Endothelial cell of umbilical vein (primary cell): Measurements from ENCODE around the gene SYCP2. TPM values are rescaled to one million over a fixed set of nuclear protein-coding genes. Genes with fewer than 3 reads are reported as not detected.

Experiments
- BruUV-seq: library from RNA; stranded (reverse); fragments of 400-500 nt; replicated peaks from 2 replicates; lab custom pipeline; 2021; lab: Mats Ljungman, UMichigan
- CTCF ChIA-PET: fragments of 300-600, 350-600 bp; sonication (Branson Sonifier 250); formaldehyde crosslinking; loops from one replicate; lab custom pipeline; 2021; ENCODE audit warnings: antibody characterized with exemption, inconsistent platforms; lab: Charles Lee
- POLR2A ChIA-PET: fragments of 300-600, 350-600 bp; sonication (Branson Sonifier 250); formaldehyde crosslinking; loops from one replicate; lab custom pipeline; 2021; ENCODE audit warnings: antibody characterized with exemption, inconsistent platforms; lab: Charles Lee
- DNase-seq: peaks from one replicate; pipeline ENCODE4 v3.0.0-alpha.2; 2011; ENCODE audit warnings: low read depth, low spot score
- FAIRE-seq: peaks from 2 replicates; lab custom pipeline; 2011; peaks lifted over from hg19 to GRCh38; lab: Jason Lieb, UNC
- H2AFZ ChIP-seq: 2 replicates; pipeline ENCODE4 v1.6.0; 2012; ENCODE audit warnings: low read depth, low read length, control low read depth, inconsistent platforms
- H3K27ac ChIP-seq: 2 replicates; pipeline ENCODE4 v1.5.1; 2011; ENCODE audit warnings: low read depth, mild to moderate bottlenecking, control low read depth, low read length, moderate library complexity; ENCODE audit not compliant: insufficient read depth
- H3K27me3 ChIP-seq, 2 experiments: 2 replicates each; pipeline versions ENCODE4 v1.6.0 to v1.6.1; 2011; ENCODE audit warnings: low read length in 2 of 2, mixed read lengths in 1 of 2; ENCODE audit not compliant: control insufficient read depth in 2 of 2, insufficient read depth in 2 of 2
- H3K36me3 ChIP-seq, 2 experiments: 2 replicates in 1 of 2; 3 replicates in 1 of 2; pipeline ENCODE4 v1.5.1; 2011; ENCODE audit warnings: low read length in 2 of 2, mild to moderate bottlenecking in 1 of 2, moderate library complexity in 1 of 2; ENCODE audit not compliant: control insufficient read depth in 2 of 2, insufficient read depth in 2 of 2; ENCODE audit errors: extremely low read depth in 1 of 2
- H3K4me1 ChIP-seq: 3 replicates; pipeline ENCODE4 v1.5.1; 2011; ENCODE audit warnings: mild to moderate bottlenecking, low read length; ENCODE audit not compliant: control insufficient read depth, insufficient read depth; ENCODE audit errors: extremely low read depth
- H3K4me2 ChIP-seq: 2 replicates; pipeline ENCODE4 v1.6.1; 2011; ENCODE audit warnings: low read length, control low read depth, mixed read lengths; ENCODE audit not compliant: insufficient read depth
- H3K4me3 ChIP-seq, 3 experiments: fragments of 200-600 bp in 1 of 3; sonication (generic), shearing (Covaris generic) in 1 of 3; replicated peaks in 1 of 3; 2 replicates each; pipeline ENCODE4 v1.5.1; 2011 to 2016; ENCODE audit warnings: control low read depth in 3 of 3, low read length in 3 of 3, mild to moderate bottlenecking in 2 of 3, inconsistent platforms in 1 of 3, low read depth in 1 of 3, moderate library complexity in 1 of 3; ENCODE audit not compliant: insufficient read depth in 1 of 3
- H3K79me2 ChIP-seq: 2 replicates; pipeline ENCODE4 v1.6.0; 2012; ENCODE audit warnings: low read length, inconsistent platforms; ENCODE audit not compliant: control insufficient read depth, insufficient read depth
- H3K9ac ChIP-seq: replicated peaks from 2 replicates; pipeline ENCODE3; 2011; ENCODE audit warnings: low read length, control low read depth; ENCODE audit not compliant: insufficient read depth; ENCODE audit errors: extremely low read depth
- H3K9me1 ChIP-seq: replicated peaks from 3 replicates; pipeline ENCODE4 v1.6.0; 2011; ENCODE audit warnings: mild to moderate bottlenecking, low read length; ENCODE audit not compliant: control insufficient read depth, insufficient read depth; ENCODE audit errors: extremely low read depth
- H3K9me3 ChIP-seq: replicated peaks from 2 replicates; pipeline ENCODE4 v1.5.1; 2012; ENCODE audit warnings: low read length, inconsistent platforms; ENCODE audit not compliant: control insufficient read depth, insufficient read depth
- H4K20me1 ChIP-seq: replicated peaks from 2 replicates; pipeline ENCODE3; 2011; ENCODE audit warnings: mild to moderate bottlenecking, low read length; ENCODE audit not compliant: control insufficient read depth, insufficient read depth; ENCODE audit errors: extremely low read depth
- FOS ChIP-seq: IDR thresholded peaks from 2 replicates; pipeline ENCODE4 v1.6.1; 2011; ENCODE audit warnings: mild to moderate bottlenecking, low read length, moderate library complexity, borderline replicate concordance; ENCODE audit not compliant: insufficient read depth
- GATA2 ChIP-seq: IDR thresholded peaks from 2 replicates; pipeline ENCODE4 v1.7.0; 2011; ENCODE audit warnings: low read depth, mild to moderate bottlenecking, moderate library complexity, mixed read lengths, low read length; ENCODE audit not compliant: insufficient read length, insufficient read depth
- MYC ChIP-seq: IDR thresholded peaks from one replicate; pipeline ENCODE4 v1.6.1; 2011; ENCODE audit warnings: mild to moderate bottlenecking, low read depth, low read length
- POLR2A ChIP-seq: IDR thresholded peaks from 2 replicates; pipeline ENCODE4 v1.6.1; 2012; ENCODE audit warnings: low read depth, mild to moderate bottlenecking, control low read depth, low read length
- POLR2AphosphoS5 ChIP-seq: IDR thresholded peaks from 2 replicates; pipeline ENCODE4 v1.6.1; 2012; ENCODE audit warnings: low read depth, mild to moderate bottlenecking, control low read depth, low read length, moderate library complexity; ENCODE audit not compliant: insufficient read depth
- dilution Hi-C: fragments of 300-500 bp; cut with MboI; formaldehyde crosslinking; loops from one replicate; pipeline ENCODE4 v1.15.0; 2019; ENCODE audit warnings: low sequenced_read_pairs; ENCODE audit not compliant: extremely low pct_ligation_motif_present
- intact Hi-C: fragments of 100-400 bp; cut with micrococcal nuclease; formaldehyde crosslinking; loops from one replicate; pipeline ENCODE4 v1.10.0; 2022
- polyA plus RNA-seq, 4 experiments: library from polyadenylated mRNA; depleted of rRNA in 3 of 4; stranded (reverse) in 3 of 4; unstranded in 1 of 4; fragments of >200 nt; gene quantifications; 2 replicates each; pipeline versions ENCODE4 v1.2.1 to v1.2.3, GENCODE V29; 2011 to 2012; ENCODE audit warnings: missing spikeins in 1 of 4
- total RNA-seq: library from RNA; stranded (reverse); gene quantifications from 2 replicates; pipeline ENCODE4 v1.2.3, GENCODE V29; 2021
- TF ChIP-seq, protein P1 (sequence below): IDR thresholded peaks from 2 replicates; pipeline ENCODE4 v1.6.1; 2011; ENCODE audit not compliant: insufficient read depth, insufficient read length

Gene SYCP2
- total and polyA plus RNA-seq, 2 donors (not counting 3 experiments of a cell fraction or from before 2014, with no cell fraction given), result 0.07 to 0.35 TPM

DNA sequence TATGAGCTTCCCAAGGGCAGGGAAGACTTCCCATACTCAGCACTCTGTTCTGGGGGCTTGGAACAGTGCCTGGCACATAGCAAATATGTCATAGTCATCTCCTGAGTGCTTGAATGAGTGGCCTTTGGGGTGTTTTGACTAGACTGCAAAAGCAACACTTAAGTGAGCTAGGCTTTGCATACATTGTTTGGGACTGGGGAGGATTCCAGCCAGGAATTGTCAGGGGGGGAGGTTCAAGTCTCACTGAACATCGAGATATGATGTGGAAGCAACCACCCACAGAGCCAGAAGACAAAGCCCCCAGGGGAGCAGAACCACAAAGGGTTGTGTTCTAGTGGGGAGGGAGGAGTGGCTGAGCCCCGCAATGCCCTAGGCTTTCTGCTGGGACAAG, 98.4 kb downstream of the SYCP2 start:
- intact Hi-C loops (no loop called here), dilution Hi-C loops (no loop called here)
- no peaks in the 10 kb centered on the region for H3K36me3 ChIP-seq
- ChIA-PET POLR2A (no interaction called here), CTCF (interaction anchor here (1.1 kb wide), 1 partner anchor 15 kb away, joined by 3 read pairs; no protein-coding TSS in a partner anchor)
- H2AFZ ChIP-seq, result no peak overlapping the region
- FAIRE-seq, result no peak
- no peak overlapping the region for H3K4me2 ChIP-seq
- H3K4me1 ChIP-seq, result peaks cover 2% of the 10 kb centered on the region
- H3K9ac ChIP-seq, result no peak overlapping the region
- no peaks in the 10 kb centered on the region for H4K20me1 ChIP-seq
- no TSS peak for BruUV-seq
- no peak overlapping the region for H3K27ac ChIP-seq
- no peak for TF ChIP-seq POLR2AphosphoS5
- no peak for TF ChIP-seq POLR2A
- TF ChIP-seq, protein P1, sequence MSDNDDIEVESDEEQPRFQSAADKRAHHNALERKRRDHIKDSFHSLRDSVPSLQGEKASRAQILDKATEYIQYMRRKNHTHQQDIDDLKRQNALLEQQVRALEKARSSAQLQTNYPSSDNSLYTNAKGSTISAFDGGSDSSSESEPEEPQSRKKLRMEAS, result no peak
- H3K9me1 ChIP-seq, result no peaks in the 10 kb centered on the region
- no peak for DNase-seq
- no peaks in the 10 kb centered on the region for H3K79me2 ChIP-seq
- H3K9me3 ChIP-seq, result no peaks in the 10 kb centered on the region
- H3K4me3 ChIP-seq, result no peak overlapping the region
- no peaks in the 10 kb centered on the region for H3K27me3 ChIP-seq

DNA sequence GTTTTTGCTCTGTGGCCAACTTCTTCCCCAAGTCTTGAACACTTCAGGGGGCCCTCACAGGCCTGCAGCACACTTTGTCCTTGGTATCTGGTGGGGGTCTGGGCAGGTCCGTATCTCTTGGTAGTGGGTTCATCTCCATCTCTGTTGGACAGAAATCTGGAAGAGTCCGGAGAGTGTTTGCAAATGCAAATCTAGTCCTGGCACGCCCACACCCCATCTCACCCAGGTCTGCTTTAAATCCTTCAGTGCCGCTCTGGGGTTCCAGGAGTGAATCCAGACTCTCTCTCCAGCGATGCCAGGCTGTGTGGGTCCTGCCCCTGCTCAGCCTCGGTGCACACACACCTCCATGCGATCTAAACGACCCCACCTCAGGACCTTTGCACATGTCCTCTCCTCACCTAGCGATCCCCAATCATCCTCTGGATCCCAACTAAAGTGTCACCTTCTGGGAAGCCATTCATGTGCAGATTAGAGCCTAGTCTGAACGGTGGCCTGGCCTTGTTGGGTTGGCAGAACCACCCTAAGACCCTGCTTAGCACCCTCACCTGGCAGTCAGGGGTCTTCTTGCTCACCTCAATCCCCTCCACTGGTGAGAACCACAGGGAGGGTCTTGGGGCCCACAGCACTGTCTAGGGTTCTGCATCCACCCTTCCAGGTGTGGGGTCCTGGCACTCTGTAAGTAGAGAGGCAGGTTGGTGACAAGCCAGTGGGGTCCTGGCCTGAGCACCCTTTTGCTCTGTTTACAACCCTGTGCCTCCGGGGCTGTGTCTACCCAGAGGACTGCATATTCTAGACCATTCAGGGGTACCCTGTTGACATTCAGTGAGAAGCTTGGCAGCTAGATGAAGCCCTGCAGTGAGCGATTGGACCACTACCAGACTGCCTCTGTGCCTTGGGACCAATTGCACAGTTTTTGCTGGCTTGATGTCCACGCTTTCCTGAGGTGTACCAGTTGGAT, 100.8 kb downstream of the SYCP2 start:
- TF ChIP-seq GATA2 (no peak), MYC (no peak), FOS (no peak)
- no peak for FAIRE-seq

More for the DNA sequence above, 100.8 kb downstream of the SYCP2 start:
- Histone ChIP-seq H3K27me3 (no peaks in the 10 kb centered on the region), H3K79me2 (no peaks in the 10 kb centered on the region), H3K36me3 (no peaks in the 10 kb centered on the region), H3K27ac (no peak overlapping the region), H3K9me3 (no peaks in the 10 kb centered on the region), H3K9me1 (no peaks in the 10 kb centered on the region), H4K20me1 (no peaks in the 10 kb centered on the region), H2AFZ (no peak overlapping the region), H3K4me3 (no peak overlapping the region), H3K9ac (no peak overlapping the region), H3K4me1 (peaks cover 2% of the 10 kb centered on the region), H3K4me2 (no peak overlapping the region)
- intact Hi-C loops, result no loop called here
- BruUV-seq, result no TSS peak
- dilution Hi-C loops, result no loop called here
- no peak for DNase-seq
- POLR2A ChIA-PET, result no interaction called here
- CTCF ChIA-PET, result interaction anchor here (0.6 kb wide), 1 partner anchor 502 kb away, joined by 3 read pairs; no protein-coding TSS in a partner anchor
